BE2C (cell line): ENCODE data around the gene TFG.

Source experiments
- DNase-seq: peaks from one replicate; pipeline ENCODE4 v3.0.0-alpha.2; 2020
- H3K27me3 ChIP-seq: fragments of 250-450 bp; sonication (Bioruptor Pico); 2 replicates; pipeline ENCODE4 v1.5.1; 2020; ENCODE audit warnings: mild to moderate bottlenecking
- H3K36me3 ChIP-seq: fragments of 250-450 bp; sonication (Bioruptor Pico); 2 replicates; pipeline ENCODE4 v1.5.1; 2020; ENCODE audit warnings: mild to moderate bottlenecking
- H3K4me1 ChIP-seq: fragments of 250-450 bp; sonication (Bioruptor Pico); 2 replicates; pipeline ENCODE4 v1.5.1; 2020
- H3K4me3 ChIP-seq: 2 replicates; pipeline ENCODE4 v1.5.1; 2011; ENCODE audit warnings: low read depth, low read length
- H3K9me3 ChIP-seq: fragments of 250-450 bp; sonication (Bioruptor Pico); 2 replicates; pipeline ENCODE4 v1.5.1; 2020
- TF ChIP-seq, protein P1 (sequence below): IDR thresholded peaks from 2 replicates; pipeline ENCODE4 v1.5.1; 2012; ENCODE audit warnings: mild to moderate bottlenecking, low read depth, low read length

TFG gene

GRCh38 chr3:100776746-100777145 lies 67.5 kb downstream of the TFG start:
- no peaks in the 10 kb centered on the region for H3K36me3 ChIP-seq
- no peak for DNase-seq
- H3K27me3 ChIP-seq: no peaks in the 10 kb centered on the region
- no peak overlapping the region for H3K4me3 ChIP-seq
- no peaks in the 10 kb centered on the region for H3K9me3 ChIP-seq
- H3K4me1 ChIP-seq: no peaks in the 10 kb centered on the region
- TF ChIP-seq, protein P1, sequence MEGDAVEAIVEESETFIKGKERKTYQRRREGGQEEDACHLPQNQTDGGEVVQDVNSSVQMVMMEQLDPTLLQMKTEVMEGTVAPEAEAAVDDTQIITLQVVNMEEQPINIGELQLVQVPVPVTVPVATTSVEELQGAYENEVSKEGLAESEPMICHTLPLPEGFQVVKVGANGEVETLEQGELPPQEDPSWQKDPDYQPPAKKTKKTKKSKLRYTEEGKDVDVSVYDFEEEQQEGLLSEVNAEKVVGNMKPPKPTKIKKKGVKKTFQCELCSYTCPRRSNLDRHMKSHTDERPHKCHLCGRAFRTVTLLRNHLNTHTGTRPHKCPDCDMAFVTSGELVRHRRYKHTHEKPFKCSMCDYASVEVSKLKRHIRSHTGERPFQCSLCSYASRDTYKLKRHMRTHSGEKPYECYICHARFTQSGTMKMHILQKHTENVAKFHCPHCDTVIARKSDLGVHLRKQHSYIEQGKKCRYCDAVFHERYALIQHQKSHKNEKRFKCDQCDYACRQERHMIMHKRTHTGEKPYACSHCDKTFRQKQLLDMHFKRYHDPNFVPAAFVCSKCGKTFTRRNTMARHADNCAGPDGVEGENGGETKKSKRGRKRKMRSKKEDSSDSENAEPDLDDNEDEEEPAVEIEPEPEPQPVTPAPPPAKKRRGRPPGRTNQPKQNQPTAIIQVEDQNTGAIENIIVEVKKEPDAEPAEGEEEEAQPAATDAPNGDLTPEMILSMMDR: no peak

DNA sequence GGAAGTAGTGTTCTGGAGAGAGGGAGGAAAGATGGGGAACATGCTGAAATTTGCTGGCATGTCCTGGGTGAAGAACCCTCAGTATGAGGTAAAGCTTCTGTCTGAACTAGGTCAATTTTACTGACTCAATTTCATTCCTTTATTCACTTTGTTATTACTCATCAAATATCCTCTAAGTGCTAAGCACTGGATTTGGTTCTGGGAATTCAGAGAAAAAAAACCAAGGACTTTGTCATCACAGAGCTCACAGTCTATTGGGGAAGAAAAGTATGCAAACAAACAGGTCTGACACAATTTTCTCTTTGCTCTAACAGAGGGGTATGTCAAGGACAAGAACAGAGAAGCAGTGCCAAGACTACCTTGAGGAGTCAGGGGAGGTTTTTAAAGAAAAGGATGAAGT lies 68.0 kb downstream of the TFG start:
- no peak for DNase-seq
- H3K9me3 ChIP-seq: no peaks in the 10 kb centered on the region
- H3K36me3 ChIP-seq: no peaks in the 10 kb centered on the region
- TF ChIP-seq, protein P1: no peak
- no peaks in the 10 kb centered on the region for H3K4me1 ChIP-seq
- H3K27me3 ChIP-seq: no peaks in the 10 kb centered on the region
- H3K4me3 ChIP-seq: no peak overlapping the region

DNA sequence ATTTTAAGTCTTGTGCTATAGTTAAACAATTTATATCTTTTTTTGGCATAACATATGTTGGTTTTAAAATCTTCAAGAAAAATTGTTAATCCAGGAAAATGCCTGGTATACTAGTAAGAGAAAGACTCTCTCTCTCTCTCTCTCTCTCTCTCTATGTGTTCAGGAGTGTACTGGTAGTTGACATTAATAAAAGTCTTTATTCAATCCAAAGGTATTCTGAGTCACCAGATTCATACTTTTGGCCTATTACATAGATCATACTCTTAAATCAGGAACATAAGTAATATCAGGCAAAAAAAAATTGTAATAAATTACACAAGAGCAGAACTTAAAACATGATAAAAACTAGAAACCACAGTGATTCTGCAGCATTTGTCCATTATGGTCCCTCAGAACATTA lies 70.2 kb downstream of the TFG start:
- H3K4me3 ChIP-seq: no peak overlapping the region
- H3K4me1 ChIP-seq: peaks cover 4% of the 10 kb centered on the region; the same call in 1 of the 2 replicates
- no peaks in the 10 kb centered on the region for H3K27me3 ChIP-seq
- no peaks in the 10 kb centered on the region for H3K9me3 ChIP-seq
- no peaks in the 10 kb centered on the region for H3K36me3 ChIP-seq
- DNase-seq: no peak
- TF ChIP-seq, protein P1: no peak

DNA sequence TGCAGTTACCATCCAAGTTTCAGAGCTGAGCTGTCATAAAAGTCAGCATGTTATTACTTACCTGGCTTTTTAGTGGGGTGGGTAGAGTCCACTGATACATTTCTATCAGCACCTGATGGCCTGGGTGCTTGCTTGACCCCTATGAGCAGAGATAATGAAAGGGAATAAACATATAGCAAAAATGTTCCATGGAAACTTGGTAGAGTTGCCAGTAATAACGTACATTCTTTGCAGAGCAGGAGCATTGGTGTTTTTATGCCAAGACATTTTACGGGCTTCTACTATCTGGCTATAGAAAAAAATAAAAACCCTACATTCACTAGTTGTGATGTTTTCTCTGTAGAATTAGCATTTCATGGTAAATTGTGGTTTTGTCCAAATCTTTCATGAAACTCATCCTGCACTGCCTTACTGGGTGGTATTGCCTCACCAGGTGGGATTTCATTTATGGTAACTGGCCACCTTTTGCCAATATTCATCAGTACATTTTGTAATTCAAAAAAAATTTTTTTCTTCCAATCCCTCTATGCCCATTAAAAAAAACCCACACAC lies 70.9 kb downstream of the TFG start:
- H3K4me1 ChIP-seq: peaks cover 4% of the 10 kb centered on the region; the same call in 1 of the 2 replicates

DNA sequence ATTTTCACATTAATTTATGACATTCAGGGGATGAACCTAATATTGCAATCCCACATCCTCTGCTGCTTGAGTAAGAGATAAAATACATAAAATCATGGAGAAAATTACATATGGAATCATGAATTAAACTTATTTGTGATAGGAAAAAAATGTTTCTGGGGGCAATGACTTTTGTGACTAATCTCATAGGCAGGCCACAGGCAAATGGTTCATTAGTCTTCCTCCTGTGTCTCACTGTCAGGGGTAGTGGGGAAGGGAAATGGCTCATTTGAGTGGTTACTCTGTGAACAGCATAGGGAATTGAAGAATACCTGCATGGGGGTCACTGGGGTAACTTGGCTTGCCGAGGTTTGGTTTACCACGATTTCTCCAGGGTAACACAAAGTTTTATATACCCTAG lies 72.0 kb downstream of the TFG start:
- H3K4me1 ChIP-seq: peaks cover 4% of the 10 kb centered on the region; the same call in 1 of the 2 replicates

More for the DNA sequence above, 70.9 kb downstream of the TFG start:
- Histone ChIP-seq H3K4me3 (no peak overlapping the region), H3K27me3 (no peaks in the 10 kb centered on the region), H3K36me3 (no peaks in the 10 kb centered on the region), H3K9me3 (no peaks in the 10 kb centered on the region)
- DNase-seq: no peak
- TF ChIP-seq, protein P1: no peak

GRCh38 chr3:100782348-100782747 lies 73.1 kb downstream of the TFG start:
- Histone ChIP-seq H3K9me3 (no peaks in the 10 kb centered on the region), H3K36me3 (no peaks in the 10 kb centered on the region), H3K27me3 (no peaks in the 10 kb centered on the region), H3K4me3 (no peak overlapping the region), H3K4me1 (peaks cover 4% of the 10 kb centered on the region; the same call in 1 of the 2 replicates)
- no peak for DNase-seq
- TF ChIP-seq, protein P1: no peak

More for the DNA sequence above, 72.0 kb downstream of the TFG start:
- TF ChIP-seq, protein P1: no peak
- Histone ChIP-seq H3K27me3 (no peaks in the 10 kb centered on the region), H3K9me3 (no peaks in the 10 kb centered on the region), H3K4me3 (no peak overlapping the region), H3K36me3 (no peaks in the 10 kb centered on the region)
- DNase-seq: no peak
